Mucosa of rectum (tissue), 2 donors: ENCODE results near the gene C4orf33.
"Not testable (repeated sequence)": the region's sequence is repeated elsewhere in the genome, so short reads cannot be mapped to it uniquely, and the experiment has no call there.

ENCODE experiments used
- H3K27ac ChIP-seq, 2 donors: one replicate each; pipeline ENCODE4 v1.7.0; 2013; ENCODE audit warnings: inconsistent platforms in 2 of 2, low read depth in 2 of 2, low read length in 2 of 2
- H3K27me3 ChIP-seq, 2 donors: one replicate each; pipeline ENCODE4 v1.7.0; 2013; ENCODE audit warnings: low read length in 2 of 2; ENCODE audit not compliant: control insufficient read depth in 2 of 2, insufficient read depth in 2 of 2
- H3K36me3 ChIP-seq, 2 donors: one replicate each; pipeline ENCODE4 v1.7.0; 2013; ENCODE audit warnings: low read length in 2 of 2; ENCODE audit not compliant: control insufficient read depth in 2 of 2, insufficient read depth in 2 of 2
- H3K4me1 ChIP-seq, 2 donors: one replicate each; pipeline ENCODE4 v1.7.0; 2013; ENCODE audit warnings: low read length in 2 of 2, mild to moderate bottlenecking in 1 of 2; ENCODE audit not compliant: control insufficient read depth in 2 of 2, insufficient read depth in 2 of 2
- H3K4me3 ChIP-seq, 2 donors: one replicate each; pipeline ENCODE4 v1.7.0; 2013; ENCODE audit warnings: low read length in 2 of 2
- H3K9ac ChIP-seq, 2 donors: one replicate each; pipeline ENCODE4 v1.7.0; 2013; ENCODE audit warnings: low read length in 2 of 2, low read depth in 1 of 2, mild to moderate bottlenecking in 1 of 2
- H3K9me3 ChIP-seq, 2 donors: one replicate each; pipeline ENCODE4 v1.7.0; 2013; ENCODE audit warnings: low read length in 2 of 2; ENCODE audit not compliant: control insufficient read depth in 2 of 2
- donor health status: healthy.
- donor health status: Normal muscosa, but diverticular disease.

The C4orf33 gene, protein sequence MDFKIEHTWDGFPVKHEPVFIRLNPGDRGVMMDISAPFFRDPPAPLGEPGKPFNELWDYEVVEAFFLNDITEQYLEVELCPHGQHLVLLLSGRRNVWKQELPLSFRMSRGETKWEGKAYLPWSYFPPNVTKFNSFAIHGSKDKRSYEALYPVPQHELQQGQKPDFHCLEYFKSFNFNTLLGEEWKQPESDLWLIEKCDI

DNA sequence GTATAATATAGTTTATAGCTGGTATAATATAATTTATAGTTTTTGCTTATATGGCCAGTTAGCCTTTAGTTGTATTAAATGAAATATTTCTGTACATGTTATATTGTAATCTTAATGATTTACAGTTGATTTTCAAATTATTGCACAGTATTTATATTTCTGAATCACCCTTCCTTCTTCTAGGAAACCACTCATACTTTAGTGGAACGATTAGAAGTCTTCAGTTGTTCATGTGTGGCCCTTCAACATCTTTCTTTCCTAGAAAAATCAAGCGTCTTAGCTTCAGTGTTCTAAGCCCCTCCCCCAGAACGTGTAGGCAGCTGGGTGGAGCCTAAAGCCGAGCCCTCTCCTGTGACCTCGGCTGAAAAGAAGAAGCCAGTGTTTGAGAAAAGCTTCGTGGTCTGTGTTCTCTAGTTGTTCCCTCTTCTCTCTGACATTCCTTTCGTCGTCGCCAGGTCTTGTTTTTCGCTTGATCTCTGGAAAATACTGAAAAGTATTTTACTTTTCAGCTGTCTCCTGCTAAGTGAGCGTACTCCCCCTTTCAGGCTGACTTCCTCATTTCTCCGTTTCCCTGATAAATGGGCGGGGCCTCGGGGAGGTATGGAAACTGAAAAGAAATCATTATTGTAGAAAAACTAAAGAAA lies at the start of gene C4orf33:
C4orf33 (plus strand) TSS at position 342 of the 644 bp plus-strand sequence. CDS start 6,459 bp downstream, outside the sequence.
- H3K4me3 ChIP-seq = peak within 1 kb of the TSS; percentile 81 to 93
- peaks cover 14 to 16% of the 10 kb centered on the region in 2 donors for H3K4me1 ChIP-seq
- H3K27me3 ChIP-seq = no peaks in the 10 kb centered on the region

DNA sequence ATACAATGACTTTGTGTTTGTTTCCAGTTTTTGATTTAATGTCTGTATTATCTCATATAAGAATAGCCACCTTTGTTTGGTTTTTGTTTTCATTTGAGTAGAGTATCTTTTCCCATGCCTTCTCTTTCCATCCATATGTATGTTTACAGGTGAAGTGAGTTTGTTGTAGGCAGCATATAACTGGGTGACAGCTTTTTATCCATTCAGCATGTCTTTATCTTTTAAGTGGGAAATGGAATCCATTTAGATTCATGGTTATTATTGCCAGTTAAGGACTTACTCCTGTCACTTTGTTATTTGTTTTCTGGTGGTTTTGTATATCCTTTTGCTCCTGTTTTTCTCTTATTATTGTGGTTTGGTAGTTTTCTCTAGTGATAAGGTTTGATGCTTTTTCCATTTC lies 36.9 kb upstream of the C4orf33 start:
- Histone ChIP-seq H3K9ac (no peak overlapping the region), H3K36me3 (peaks cover 0 to 12% of the 10 kb centered on the region in 2 donors), H3K4me3 (no peak overlapping the region), H3K27me3 (no peaks in the 10 kb centered on the region), H3K9me3 (peaks cover 35 to 51% of the 10 kb centered on the region in 2 donors), H3K27ac (no peak overlapping the region), H3K4me1 (no peaks in the 10 kb centered on the region)

More for the DNA sequence above, at the start of gene C4orf33:
- Histone ChIP-seq H3K9me3 (no peaks in the 10 kb centered on the region), H3K36me3 (no peaks in the 10 kb centered on the region), H3K9ac (peak within 1 kb of the TSS; percentile 60 to 80), H3K27ac (peak within 1 kb of the TSS; percentile 85 to 86)

DNA sequence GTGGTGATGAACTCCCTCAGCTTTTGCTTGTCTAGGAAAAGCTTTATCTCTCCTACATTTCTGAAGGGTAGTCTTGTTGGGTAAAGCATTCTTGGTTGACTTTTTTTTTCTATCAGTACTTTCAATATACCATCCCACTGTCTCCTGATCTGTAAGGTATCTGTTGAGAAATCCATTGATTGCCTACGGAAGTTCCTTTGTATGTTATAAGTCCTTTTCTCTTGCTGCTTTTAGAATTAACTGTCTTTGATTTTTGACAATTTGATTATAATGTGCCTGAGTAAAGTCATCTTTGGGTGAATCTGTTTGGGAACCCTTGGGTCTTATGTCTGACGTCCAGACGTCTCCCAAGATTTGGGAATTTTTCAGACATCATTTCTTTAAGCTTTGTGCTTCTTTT lies 33.4 kb upstream of the C4orf33 start:
- Histone ChIP-seq H3K27ac (no peak overlapping the region), H3K9ac (no peak overlapping the region), H3K27me3 (no peaks in the 10 kb centered on the region), H3K4me1 (no peaks in the 10 kb centered on the region), H3K4me3 (no peak overlapping the region), H3K36me3 (peaks cover 0 to 12% of the 10 kb centered on the region in 2 donors), H3K9me3 (peaks cover 26 to 44% of the 10 kb centered on the region in 2 donors)

DNA sequence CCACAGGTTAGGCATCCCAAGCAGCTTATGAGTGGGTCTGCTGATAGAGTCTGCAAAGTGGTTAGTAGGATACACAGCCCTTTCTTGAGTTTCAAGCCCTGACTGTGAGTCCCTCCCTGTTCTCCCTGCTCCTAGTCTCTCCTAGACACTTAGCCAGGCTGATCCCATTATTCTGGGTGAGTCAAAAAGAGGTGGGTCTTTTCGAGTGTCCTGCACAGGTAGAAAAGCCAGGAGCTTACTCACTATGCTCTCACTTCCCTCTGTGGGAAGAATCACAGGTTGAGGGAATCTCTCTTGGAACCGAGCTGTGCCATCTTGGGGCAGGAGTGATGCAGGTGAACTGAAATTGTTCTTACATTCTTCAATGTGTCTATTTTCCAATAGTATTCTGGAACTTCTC lies 32.3 kb upstream of the C4orf33 start:
- no peaks in the 10 kb centered on the region for H3K27me3 ChIP-seq
- H3K9me3 ChIP-seq = peaks cover 26 to 41% of the 10 kb centered on the region in 2 donors
- no peak overlapping the region for H3K4me3 ChIP-seq
- no peak overlapping the region for H3K9ac ChIP-seq
- H3K36me3 ChIP-seq = peaks cover 0 to 12% of the 10 kb centered on the region in 2 donors
- no peaks in the 10 kb centered on the region for H3K4me1 ChIP-seq
- H3K27ac ChIP-seq = no peak overlapping the region

DNA sequence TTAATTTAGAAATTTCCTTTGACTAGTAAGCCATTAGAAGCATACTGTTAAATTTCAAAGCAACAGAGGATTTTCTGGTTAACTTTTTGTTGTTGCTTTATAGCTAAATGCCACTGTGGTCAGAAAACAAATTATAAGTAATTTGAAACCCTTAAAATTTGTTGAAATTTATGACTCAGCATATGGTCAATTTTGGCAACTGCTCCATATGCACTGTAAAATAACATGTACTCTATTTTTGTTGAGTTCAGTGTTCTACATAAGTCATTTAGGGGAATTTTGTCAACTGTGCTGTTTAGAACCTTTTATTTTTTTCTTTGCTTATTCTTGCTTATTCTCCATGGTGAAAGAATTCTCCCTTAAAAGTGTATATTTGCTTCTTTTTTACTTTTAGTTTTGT lies 31.2 kb upstream of the C4orf33 start:
- H3K4me3 ChIP-seq = no peak overlapping the region
- H3K9me3 ChIP-seq = peaks cover 26 to 35% of the 10 kb centered on the region in 2 donors
- no peak overlapping the region for H3K27ac ChIP-seq
- H3K27me3 ChIP-seq = no peaks in the 10 kb centered on the region
- H3K4me1 ChIP-seq = no peaks in the 10 kb centered on the region
- H3K36me3 ChIP-seq = peaks cover 0 to 12% of the 10 kb centered on the region in 2 donors
- H3K9ac ChIP-seq = no peak overlapping the region

DNA sequence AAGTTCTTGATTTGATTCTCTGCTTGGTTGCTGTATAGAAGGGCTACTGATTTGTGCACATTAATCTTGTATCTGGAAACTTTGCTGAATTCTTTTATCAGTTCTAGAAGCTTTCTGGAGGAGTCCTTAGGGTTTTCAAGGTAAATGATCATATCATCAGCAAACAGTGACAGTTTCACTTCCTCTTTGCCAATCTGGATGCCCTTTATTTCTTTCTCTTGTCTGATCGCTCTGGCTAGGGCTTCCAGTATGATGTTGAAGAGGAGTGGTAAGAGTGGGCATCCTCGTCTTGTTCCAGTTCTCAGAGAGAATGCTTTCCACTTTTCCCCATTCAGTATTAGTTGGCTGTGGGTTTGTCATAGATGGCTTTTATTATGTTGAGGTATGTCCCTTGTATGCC lies 26.4 kb upstream of the C4orf33 start:
- H3K27me3 ChIP-seq, H3K4me3 ChIP-seq, H3K9ac ChIP-seq, H3K9me3 ChIP-seq, H3K4me1 ChIP-seq, H3K36me3 ChIP-seq, H3K27ac ChIP-seq: not testable (repeated sequence)

DNA sequence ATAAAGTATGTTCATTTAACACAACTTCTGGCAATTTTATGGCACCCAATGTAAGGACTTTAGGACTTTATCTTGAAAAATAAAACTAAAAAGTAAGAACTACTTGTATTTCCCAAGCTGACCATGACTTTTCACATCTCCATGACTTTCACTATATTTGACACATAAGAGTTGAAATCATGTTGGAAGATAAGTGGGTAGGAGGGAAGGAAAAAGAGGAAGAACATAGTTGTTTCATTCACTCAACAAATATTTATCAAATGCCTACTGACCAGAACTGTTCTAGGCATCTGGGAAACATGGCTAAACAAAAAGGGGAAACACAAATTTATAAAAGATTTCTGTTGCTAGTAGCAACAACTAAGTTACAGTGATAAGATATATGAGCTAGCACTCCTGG lies 18.6 kb upstream of the C4orf33 start:
- Histone ChIP-seq H3K27ac (no peak overlapping the region), H3K36me3 (peaks cover 3 to 16% of the 10 kb centered on the region in 2 donors), H3K27me3 (no peaks in the 10 kb centered on the region), H3K9me3 (peaks cover 0 to 2% of the 10 kb centered on the region in 2 donors), H3K4me1 (no peaks in the 10 kb centered on the region), H3K4me3 (no peak overlapping the region), H3K9ac (no peak overlapping the region)

DNA sequence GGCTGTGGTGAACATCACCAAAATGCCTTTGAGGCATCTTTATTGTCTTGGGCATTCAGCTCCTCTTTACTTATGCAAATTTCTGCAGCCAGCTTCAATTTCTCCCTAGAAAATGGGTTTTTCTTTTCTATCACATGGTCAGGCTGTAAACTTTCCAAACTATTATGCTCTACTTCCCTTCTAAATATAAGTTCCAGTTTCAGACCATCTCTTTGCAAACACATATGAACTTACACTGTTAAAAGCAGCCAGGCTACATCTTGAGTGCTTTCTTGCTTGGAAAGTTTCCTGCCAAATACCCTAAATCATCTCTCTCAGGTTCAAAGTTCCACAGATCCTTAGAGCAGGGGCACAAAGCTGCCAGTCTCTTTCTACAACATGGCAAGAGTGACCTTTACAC lies 15.8 kb upstream of the C4orf33 start:
- no peak overlapping the region for H3K27ac ChIP-seq
- no peak overlapping the region for H3K9ac ChIP-seq
- peaks cover 0 to 2% of the 10 kb centered on the region in 2 donors for H3K9me3 ChIP-seq
- no peak overlapping the region for H3K4me3 ChIP-seq
- H3K4me1 ChIP-seq = no peaks in the 10 kb centered on the region
- H3K27me3 ChIP-seq = no peaks in the 10 kb centered on the region
- peaks cover 3 to 10% of the 10 kb centered on the region in 2 donors for H3K36me3 ChIP-seq

DNA sequence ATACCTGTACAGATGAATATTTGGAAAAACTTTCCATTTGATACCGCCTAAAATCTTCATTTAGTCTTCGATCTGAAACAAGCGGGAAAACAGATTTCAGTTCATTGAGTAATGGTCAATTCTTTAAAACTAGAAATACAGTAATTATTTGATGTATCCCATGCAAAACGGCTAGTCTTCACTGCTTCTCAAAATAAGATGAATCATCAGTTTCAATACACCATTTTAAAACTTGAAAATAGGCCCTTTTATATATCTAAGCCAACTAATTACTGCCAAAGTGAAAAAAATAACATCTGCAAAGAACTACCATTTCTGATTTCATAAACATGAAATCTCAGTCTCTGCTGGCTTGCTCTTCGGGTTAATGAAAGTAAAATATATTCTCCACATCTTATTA lies 13.7 kb upstream of the C4orf33 start:
- peaks cover 0 to 2% of the 10 kb centered on the region in 2 donors for H3K9me3 ChIP-seq

DNA sequence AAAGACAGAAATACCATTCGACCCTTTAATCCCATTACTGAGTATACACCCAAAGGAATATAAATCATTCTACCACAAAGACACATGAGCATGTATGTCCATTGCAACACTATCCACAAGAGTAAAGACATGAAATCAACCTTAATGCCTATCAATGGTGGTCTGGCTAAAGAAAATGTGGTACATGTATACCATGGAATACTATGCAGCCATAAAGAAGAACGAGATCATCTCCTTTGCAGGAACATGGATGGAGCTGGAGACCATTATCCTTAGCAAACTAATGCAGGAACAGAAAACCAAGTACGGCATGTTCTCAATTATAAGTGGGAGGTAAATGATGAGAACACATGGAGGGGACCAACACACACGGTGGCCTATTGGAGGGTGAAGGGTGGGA lies 10.5 kb upstream of the C4orf33 start:
- H3K36me3 ChIP-seq = peaks cover under 1 to 1% of the 10 kb centered on the region in 2 donors
- no peak overlapping the region for H3K27ac ChIP-seq
- H3K9ac ChIP-seq = no peak overlapping the region
- no peaks in the 10 kb centered on the region for H3K9me3 ChIP-seq
- H3K4me1 ChIP-seq = no peaks in the 10 kb centered on the region
- H3K27me3 ChIP-seq = no peaks in the 10 kb centered on the region
- no peak overlapping the region for H3K4me3 ChIP-seq

More for the DNA sequence above, 13.7 kb upstream of the C4orf33 start:
- H3K27me3 ChIP-seq = no peaks in the 10 kb centered on the region
- H3K9ac ChIP-seq = no peak overlapping the region
- no peaks in the 10 kb centered on the region for H3K4me1 ChIP-seq
- no peak overlapping the region for H3K27ac ChIP-seq
- peaks cover 3 to 10% of the 10 kb centered on the region in 2 donors for H3K36me3 ChIP-seq
- no peak overlapping the region for H3K4me3 ChIP-seq
